ENCODE data around the gene CISD2.

Gene CISD2

GRCh38 chr4:102862747-102863146 is 6.0 kb upstream of the CISD2 start:
- TF ChIP-seq TCF12 (IDR thresholded peaks at IDR 0.05; ENCODE audit: low read depth) (no peak), USF1 (IDR thresholded peaks at IDR 0.05) (no peak), REST (IDR thresholded peaks at IDR 0.05; ENCODE audit: low read depth) (no peak), FOXM1 (IDR thresholded peaks at IDR 0.05; ENCODE audit: borderline replicate concordance, low read depth) (no peak), TEAD4 (IDR thresholded peaks at IDR 0.05) (no peak), CEBPB (IDR thresholded peaks at IDR 0.05) (no peak), EP300 (IDR thresholded peaks at IDR 0.05; ENCODE audit: borderline replicate concordance) (no peak), TAF1 (IDR thresholded peaks at IDR 0.05; ENCODE audit: low read depth) (no peak)

- TF ChIP-seq TCF12 (IDR thresholded peaks at IDR 0.05; ENCODE audit: low read depth) (no peak), TEAD4 (IDR thresholded peaks at IDR 0.05) (no peak), RAD21 (IDR thresholded peaks at IDR 0.05; ENCODE audit: low read depth) (no peak), TAF1 (IDR thresholded peaks at IDR 0.05; ENCODE audit: low read depth) (no peak), USF1 (IDR thresholded peaks at IDR 0.05) (no peak)
Observed at GRCh38 chr4:102867278-102868152, 1.3 kb upstream of the CISD2 start.

GRCh38 chr4:102868153-102868780 is 525 bp upstream of the CISD2 start:
- TF ChIP-seq EP300 (IDR thresholded peaks at IDR 0.05; ENCODE audit: borderline replicate concordance) (no peak), TAF1 (IDR thresholded peaks at IDR 0.05; ENCODE audit: low read depth) (no peak), FOXM1 (IDR thresholded peaks at IDR 0.05; ENCODE audit: borderline replicate concordance, low read depth) (no peak), CREB1 (IDR thresholded peaks at IDR 0.05; ENCODE audit: low read depth) (no peak), MAX (IDR thresholded peaks at IDR 0.05) (no peak), USF1 (IDR thresholded peaks at IDR 0.05) (no peak), EGR1 (IDR thresholded peaks at IDR 0.05) (no peak), YY1 (IDR thresholded peaks at IDR 0.05; ENCODE audit: low read depth) (no peak), REST (IDR thresholded peaks at IDR 0.05; ENCODE audit: low read depth) (no peak), TCF12 (IDR thresholded peaks at IDR 0.05; ENCODE audit: low read depth) (no peak)

GRCh38 chr4:102869569-102870197 is 891 bp downstream of the CISD2 start:
- no peak for TF ChIP-seq TEAD4 (IDR thresholded peaks at IDR 0.05)
- TF ChIP-seq EGR1 (IDR thresholded peaks at IDR 0.05), result no peak
- no peak for TF ChIP-seq NFIC (IDR thresholded peaks at IDR 0.05)
- TF ChIP-seq REST (IDR thresholded peaks at IDR 0.05; ENCODE audit: low read depth), result no peak
- TF ChIP-seq TCF12 (IDR thresholded peaks at IDR 0.05; ENCODE audit: low read depth), result no peak
- no peak for TF ChIP-seq RAD21 (IDR thresholded peaks at IDR 0.05; ENCODE audit: low read depth)
- no peak for TF ChIP-seq CREB1 (IDR thresholded peaks at IDR 0.05; ENCODE audit: low read depth)
- no peak for TF ChIP-seq TAF1 (IDR thresholded peaks at IDR 0.05; ENCODE audit: low read depth)
- no peak for TF ChIP-seq USF1 (IDR thresholded peaks at IDR 0.05)
- no peak for TF ChIP-seq MAX (IDR thresholded peaks at IDR 0.05)
- no peak for TF ChIP-seq EP300 (IDR thresholded peaks at IDR 0.05; ENCODE audit: borderline replicate concordance)
- TF ChIP-seq ZBTB7A (IDR thresholded peaks at IDR 0.05; ENCODE audit: low read depth), result no peak
- TF ChIP-seq CEBPB (IDR thresholded peaks at IDR 0.05), result no peak
- no peak for TF ChIP-seq YY1 (IDR thresholded peaks at IDR 0.05; ENCODE audit: low read depth)
- no peak for TF ChIP-seq FOXM1 (IDR thresholded peaks at IDR 0.05; ENCODE audit: borderline replicate concordance, low read depth)

Measured in Ishikawa (cell line).